Mucosa of descending colon (tissue), 3 donors: ENCODE data around the gene CEBPB. TPM values are rescaled to one million over a fixed set of nuclear protein-coding genes. Genes with fewer than 3 reads are reported as not detected.
A peak's percentile ranks its signal among the peaks of the same experiment; 100 is the strongest.

Experiments used
- ATAC-seq: fragments of 200-7000 bp; cut with Tn5 transposase; one replicate; pipeline ENCODE4 v1.9.1; 2020; ENCODE audit warnings: mild to moderate bottlenecking, moderate library complexity
- DNase-seq, 3 donors: peaks; one replicate each; pipeline ENCODE4 v3.0.0-alpha.2; 2020
- H3K36me3 ChIP-seq: fragments of 200-600 bp; one replicate; pipeline ENCODE4 v1.8.0; 2021; ENCODE audit warnings: low read depth, mild to moderate bottlenecking
- H3K4me1 ChIP-seq: fragments of 200-600 bp; one replicate; pipeline ENCODE4 v1.8.0; 2021; ENCODE audit warnings: low read depth, mild to moderate bottlenecking
- H3K4me3 ChIP-seq: fragments of 200-600 bp; one replicate; pipeline ENCODE4 v1.8.0; 2021; ENCODE audit warnings: mild to moderate bottlenecking
- H3K9me3 ChIP-seq: fragments of 200-600 bp; one replicate; pipeline ENCODE4 v1.8.0; 2021; ENCODE audit warnings: mild to moderate bottlenecking
- CTCF ChIP-seq: fragments of 200-600 bp; IDR thresholded peaks from one replicate; pipeline ENCODE4 v1.8.0; 2022; ENCODE audit warnings: antibody characterized with exemption, mild to moderate bottlenecking
- intact Hi-C, 2 donors: fragments of 100-400 bp; cut with DNase I in 1 of 2; cut with micrococcal nuclease in 1 of 2; formaldehyde crosslinking; loops; one replicate each; pipeline versions ENCODE4 v1.11.0 to v1.11.1; 2022; cut with DNase I, micrococcal nuclease
- total RNA-seq, 3 donors: library from RNA; stranded (reverse); fragmentation: NEBNext Ultra II Directional in 2 of 3; extraction: Animal tissue kit (Norgen Biotek cat#: 25700) in 2 of 3; gene quantifications; one replicate each; pipeline versions ENCODE4 v1.2.1 to v1.2.4, GENCODE V29; 2021 to 2023
- donor health status: DM: no; HTN: no; CAD: no; lungs with moderate emphysema.
- donor health status: DM: no; HTN: no; CAD: no.
- donor health status: DM: no; HTN: yes; CAD: no.

The CEBPB gene
- total RNA-seq, 3 donors from 2014 or later: 20.2 to 86.7 (median 41.3) TPM

- TF ChIP-seq CTCF: no peak
- Histone ChIP-seq H3K9me3 (no peaks in the 10 kb centered on the region), H3K4me1 (peaks cover 6% of the 10 kb centered on the region), H3K4me3 (no peak overlapping the region), H3K36me3 (no peaks in the 10 kb centered on the region)
- intact Hi-C loops: no loop called here
- ATAC-seq: no peak
- no peak for DNase-seq
Measured at GRCh38 chr20:50219600-50219999, 29.0 kb downstream of the CEBPB start.

- no peak for TF ChIP-seq CTCF
- DNase-seq (no peak), ATAC-seq (no peak)
- Histone ChIP-seq H3K36me3 (no peaks in the 10 kb centered on the region), H3K4me3 (no peak overlapping the region), H3K4me1 (peaks cover 6% of the 10 kb centered on the region), H3K9me3 (no peaks in the 10 kb centered on the region)
- intact Hi-C loops: no loop called here
Measured at GRCh38 chr20:50220093-50220893, 29.7 kb downstream of the CEBPB start.

GRCh38 chr20:50220894-50221365 lies 30.3 kb downstream of the CEBPB start:
- Histone ChIP-seq H3K9me3 (no peaks in the 10 kb centered on the region), H3K4me3 (no peak overlapping the region), H3K4me1 (peaks cover 4% of the 10 kb centered on the region), H3K36me3 (no peaks in the 10 kb centered on the region)
- DNase-seq: no peak
- TF ChIP-seq CTCF: no peak
- no peak for ATAC-seq
- intact Hi-C loops: no loop called here

- no peak for TF ChIP-seq CTCF
- Histone ChIP-seq H3K9me3 (no peaks in the 10 kb centered on the region), H3K4me3 (no peak overlapping the region), H3K4me1 (no peaks in the 10 kb centered on the region), H3K36me3 (no peaks in the 10 kb centered on the region)
- ATAC-seq (peak; percentile 27), DNase-seq (no peak)
- intact Hi-C loops: no loop called here
Measured at GRCh38 chr20:50221501-50222308, 31.1 kb downstream of the CEBPB start.

GRCh38 chr20:50222309-50223038 lies 31.8 kb downstream of the CEBPB start:
- intact Hi-C loops: no loop called here
- Histone ChIP-seq H3K9me3 (no peaks in the 10 kb centered on the region), H3K36me3 (no peaks in the 10 kb centered on the region), H3K4me3 (no peak overlapping the region), H3K4me1 (no peaks in the 10 kb centered on the region)
- ATAC-seq: no peak
- DNase-seq: no peak
- TF ChIP-seq CTCF: no peak
